GM18511 (cell line): ENCODE results near the gene HBP1.
"Not testable (repeated sequence)": the region's sequence is repeated elsewhere in the genome, so short reads cannot be mapped to it uniquely, and the experiment has no call there.

Experiments used
- ATAC-seq: cut with Tn5 transposase; IDR thresholded peaks from one replicate; pipeline ENCODE4 v1.9.1; 2021; ENCODE audit warnings: mild to moderate bottlenecking, moderate library complexity; ENCODE audit not compliant: unreplicated experiment

The HBP1 gene

GRCh38 chr7:107168233-107169119, at the start of gene HBP1:
Gene HBP1, plus strand, starts transcription at chr7:107169003. Its CDS starts 10,891 bp downstream, at chr7:107179894.
- peak; percentile 91 for ATAC-seq

- no peak for ATAC-seq
Measured at GRCh38 chr7:107119376-107120105, 49.3 kb upstream of the HBP1 start.

GRCh38 chr7:107122486-107122911, 46.3 kb upstream of the HBP1 start:
- no peak for ATAC-seq

- no peak for ATAC-seq
Measured at GRCh38 chr7:107123392-107123791, 45.4 kb upstream of the HBP1 start.

- ATAC-seq = no peak
Measured at GRCh38 chr7:107125475-107125874, 43.3 kb upstream of the HBP1 start.

- ATAC-seq = no peak
Measured at GRCh38 chr7:107128217-107128616, 40.6 kb upstream of the HBP1 start.

- ATAC-seq = no peak
Measured at GRCh38 chr7:107128748-107129147, 40.1 kb upstream of the HBP1 start.

GRCh38 chr7:107130487-107131220, 38.1 kb upstream of the HBP1 start:
- ATAC-seq = no peak

- no peak for ATAC-seq
Measured at GRCh38 chr7:107133396-107133795, 35.4 kb upstream of the HBP1 start.

GRCh38 chr7:107138696-107139420, 29.9 kb upstream of the HBP1 start:
- no peak for ATAC-seq

GRCh38 chr7:107143875-107144274, 24.9 kb upstream of the HBP1 start:
- not testable (repeated sequence) for ATAC-seq

GRCh38 chr7:107145067-107145838, 23.6 kb upstream of the HBP1 start:
- ATAC-seq = no peak

- ATAC-seq = no peak
Measured at GRCh38 chr7:107147464-107148393, 21.1 kb upstream of the HBP1 start.

GRCh38 chr7:107148721-107149120, 20.1 kb upstream of the HBP1 start:
- no peak for ATAC-seq

- no peak for ATAC-seq
Measured at GRCh38 chr7:107149863-107150262, 18.9 kb upstream of the HBP1 start.

- ATAC-seq = no peak
Measured at GRCh38 chr7:107150375-107151073, 18.3 kb upstream of the HBP1 start.

- no peak for ATAC-seq
Measured at GRCh38 chr7:107151538-107151937, 17.3 kb upstream of the HBP1 start.

- no peak for ATAC-seq
Measured at GRCh38 chr7:107152011-107152410, 16.8 kb upstream of the HBP1 start.
